Cerebellar cortex (tissue), 1 donor: Measurements from ENCODE around the gene SYNE1.

ENCODE experiments used
- DNase-seq: peaks from one replicate; pipeline ENCODE4 v3.0.0-alpha.2; 2015; ENCODE audit warnings: low spot score

SYNE1 gene

GRCh38 chr6:152136449-152136825 is 500.7 kb downstream of the SYNE1 start:
- DNase-seq = peak; percentile 64

- DNase-seq = no peak
Observed at GRCh38 chr6:152135755-152136448, 501.3 kb downstream of the SYNE1 start.

GRCh38 chr6:152130441-152130840 is 506.7 kb downstream of the SYNE1 start:
- DNase-seq = no peak

GRCh38 chr6:152129691-152130151 is 507.4 kb downstream of the SYNE1 start:
- DNase-seq = no peak

GRCh38 chr6:152127432-152128165 is 509.6 kb downstream of the SYNE1 start:
- no peak for DNase-seq

- peak; percentile 52 for DNase-seq
Observed at GRCh38 chr6:152124429-152125074, 512.6 kb downstream of the SYNE1 start.

- no peak for DNase-seq
Observed at GRCh38 chr6:152123076-152123475, 514.1 kb downstream of the SYNE1 start.

- no peak for DNase-seq
Observed at GRCh38 chr6:152122434-152122833, 514.7 kb downstream of the SYNE1 start.

- peak; percentile 61 for DNase-seq
Observed at GRCh38 chr6:152121910-152122309, 515.3 kb downstream of the SYNE1 start.

GRCh38 chr6:152119831-152120230 is 517.3 kb downstream of the SYNE1 start:
- no peak for DNase-seq

GRCh38 chr6:152118678-152119077 is 518.5 kb downstream of the SYNE1 start:
- DNase-seq = no peak

- DNase-seq = no peak
Observed at GRCh38 chr6:152118224-152118623, 518.9 kb downstream of the SYNE1 start.

GRCh38 chr6:152117156-152118133 is 519.7 kb downstream of the SYNE1 start:
- DNase-seq = no peak

- no peak for DNase-seq
Observed at GRCh38 chr6:152112491-152113261, 524.5 kb downstream of the SYNE1 start.

GRCh38 chr6:152110886-152111820 is 526.0 kb downstream of the SYNE1 start:
- peak; percentile 18 for DNase-seq

- no peak for DNase-seq
Observed at GRCh38 chr6:152107973-152108372, 529.2 kb downstream of the SYNE1 start.

- DNase-seq = no peak
Observed at GRCh38 chr6:152100183-152100618, 537.0 kb downstream of the SYNE1 start.

- no peak for DNase-seq
Observed at GRCh38 chr6:152099446-152100182, 537.5 kb downstream of the SYNE1 start.

GRCh38 chr6:152098683-152099082 is 538.5 kb downstream of the SYNE1 start:
- DNase-seq = no peak
